Endothelial cell of umbilical vein (primary cell): ENCODE measurements around the gene FRY.

Experiments
- CTCF ChIP-seq, 2 donors: IDR thresholded peaks; 1 replicate in 1 of 2; 2 replicates in 1 of 2; pipeline ENCODE4 v1.5.1; 2011; ENCODE audit warnings: low read length in 2 of 2, mild to moderate bottlenecking in 2 of 2, moderate library complexity in 2 of 2, control low read depth in 1 of 2, inconsistent platforms in 1 of 2, low read depth in 1 of 2; ENCODE audit not compliant: insufficient read depth in 1 of 2; ENCODE audit errors: extremely low read depth in 1 of 2
- EZH2 ChIP-seq: IDR thresholded peaks from 2 replicates; pipeline ENCODE4 v1.6.1; 2012; ENCODE audit warnings: borderline replicate concordance, low read depth, mild to moderate bottlenecking, moderate library complexity, low read length, inconsistent platforms; ENCODE audit not compliant: severe bottlenecking
- JUN ChIP-seq: IDR thresholded peaks from 2 replicates; pipeline ENCODE4 v1.6.1; 2011; ENCODE audit warnings: borderline replicate concordance, low read depth; ENCODE audit not compliant: insufficient read length, insufficient read depth
- POLR2A ChIP-seq: IDR thresholded peaks from 2 replicates; pipeline ENCODE4 v1.6.1; 2012; ENCODE audit warnings: low read depth, mild to moderate bottlenecking, control low read depth, low read length
- POLR2AphosphoS5 ChIP-seq: IDR thresholded peaks from 2 replicates; pipeline ENCODE4 v1.6.1; 2012; ENCODE audit warnings: low read depth, mild to moderate bottlenecking, control low read depth, low read length, moderate library complexity; ENCODE audit not compliant: insufficient read depth

DNA sequence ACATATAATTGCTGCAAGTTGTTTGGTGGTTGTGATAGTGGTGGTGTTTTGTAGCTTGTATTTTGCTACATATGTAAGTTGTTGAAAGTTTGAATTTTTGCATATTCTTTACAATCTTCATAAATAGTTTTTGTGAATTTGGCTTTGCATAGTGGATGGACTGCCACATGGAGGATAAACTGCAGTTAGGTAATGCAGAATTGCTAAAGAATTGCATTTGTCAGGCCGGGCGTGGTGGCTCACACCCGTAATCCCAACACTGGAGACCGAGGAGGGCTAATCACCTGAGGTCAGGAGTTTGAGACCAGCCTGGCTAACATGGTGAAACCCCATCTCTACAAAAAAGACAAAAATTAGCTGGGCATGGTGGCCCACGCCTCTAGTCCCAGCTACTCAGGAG is 171.6 kb downstream of the FRY start:
- TF ChIP-seq CTCF (IDR thresholded peaks at IDR 0.05; ENCODE audit: extremely low read depth in 1 of 2, insufficient read depth in 1 of 2, low read depth in 1 of 2, low read length in 2 of 2) = no peak
- TF ChIP-seq POLR2AphosphoS5 = no peak
- no peak for TF ChIP-seq POLR2A
- no peak for TF ChIP-seq EZH2
- TF ChIP-seq JUN = no peak
